IPS DF 4.7 (cell line): Measurements from ENCODE around the gene GNPTAB.

Source experiments
- DNase-seq: peaks from one replicate; pipeline ENCODE4 v3.0.0-alpha.2; 2013; ENCODE audit warnings: low spot score; ENCODE audit errors: extremely low read depth

GNPTAB gene

GRCh38 chr12:101697197-101697929 lies 133.4 kb downstream of the GNPTAB start, which contains the start of gene CHPT1:
Gene CHPT1, plus strand, starts transcription at chr12:101697640. Its CDS starts 222 bp downstream, at chr12:101697862.
- no peak for DNase-seq

- no peak for DNase-seq
Observed at GRCh38 chr12:101696251-101697196, 134.2 kb downstream of the GNPTAB start.

- no peak for DNase-seq
Observed at GRCh38 chr12:101695706-101696105, 135.1 kb downstream of the GNPTAB start.
